CD4-positive, alpha-beta T cell (primary cell): ENCODE results near the gene DNAJC4. TPM values are rescaled to one million over a fixed set of nuclear protein-coding genes. Genes with fewer than 3 reads are reported as not detected.
A peak's percentile ranks its signal among the peaks of the same experiment; 100 is the strongest.

Experiments
- ATAC-seq: fragments of 200-7000 bp; cut with Tn5 transposase; one replicate; pipeline ENCODE4 v1.10.0; 2022; ENCODE audit warnings: mild to moderate bottlenecking; ENCODE audit not compliant: poor library complexity
- CTCF ChIA-PET: fragments of 350-600 bp; sonication (Branson Sonifier 250); formaldehyde crosslinking; loops from one replicate; lab custom pipeline; 2021; ENCODE audit warnings: antibody characterized with exemption, inconsistent platforms; lab: Charles Lee
- POLR2A ChIA-PET: fragments of 350-600 bp; sonication (Branson Sonifier 250); formaldehyde crosslinking; loops from one replicate; lab custom pipeline; 2021; ENCODE audit warnings: antibody characterized with exemption, inconsistent platforms; lab: Charles Lee
- DNase-seq, 14 experiments: peaks; one replicate each; pipeline ENCODE4 v3.0.0-alpha.2; 2013 to 2020; ENCODE audit warnings: mixed read lengths in 2 of 14
- H3K27ac ChIP-seq, 2 donors: one replicate each; pipeline versions ENCODE4 v1.5.1 to v1.7.0; 2013; ENCODE audit warnings: low read length in 2 of 2, low read depth in 1 of 2, mild to moderate bottlenecking in 1 of 2
- H3K27me3 ChIP-seq, 2 experiments: 1 replicate in 1 of 2; 2 replicates in 1 of 2; pipeline versions ENCODE4 v1.6.1 to v1.7.0; 2013; ENCODE audit warnings: low read length in 2 of 2, control low read depth in 1 of 2, mild to moderate bottlenecking in 1 of 2, moderate library complexity in 1 of 2; ENCODE audit not compliant: insufficient read depth in 2 of 2, control insufficient read depth in 1 of 2
- H3K36me3 ChIP-seq: one replicate; pipeline ENCODE4 v1.6.1; 2013; ENCODE audit warnings: low read length, control low read depth; ENCODE audit not compliant: insufficient read depth
- H3K4me1 ChIP-seq: one replicate; pipeline ENCODE4 v1.6.1; 2013; ENCODE audit warnings: low read length, control low read depth; ENCODE audit not compliant: insufficient read depth
- H3K4me3 ChIP-seq: one replicate; pipeline ENCODE4 v1.5.1; 2013; ENCODE audit warnings: mild to moderate bottlenecking, low read length, moderate library complexity
- H3K9me3 ChIP-seq, 2 experiments: 1 replicate in 1 of 2; 2 replicates in 1 of 2; pipeline versions ENCODE4 v1.6.1 to v1.7.0; 2013; ENCODE audit warnings: low read length in 2 of 2, mild to moderate bottlenecking in 2 of 2, control low read depth in 1 of 2, moderate library complexity in 1 of 2; ENCODE audit not compliant: control insufficient read depth in 1 of 2, insufficient read depth in 1 of 2
- H3K27ac Mint-ChIP-seq: one replicate; pipeline ENCODE4 v1.8.0; 2020; ENCODE audit warnings: mixed read lengths
- H3K27me3 Mint-ChIP-seq: one replicate; pipeline ENCODE4 v1.8.0; 2021; ENCODE audit warnings: mixed read lengths
- H3K36me3 Mint-ChIP-seq: one replicate; pipeline ENCODE4 v1.8.0; 2021; ENCODE audit warnings: low read depth, mixed read lengths
- H3K4me1 Mint-ChIP-seq: one replicate; pipeline ENCODE4 v1.8.0; 2021; ENCODE audit warnings: low read depth, mixed read lengths
- H3K4me3 Mint-ChIP-seq: one replicate; pipeline ENCODE4 v1.8.0; 2020; ENCODE audit warnings: mild to moderate bottlenecking, mixed read lengths
- H3K9me3 Mint-ChIP-seq: one replicate; pipeline ENCODE4 v1.8.0; 2020; ENCODE audit warnings: mixed read lengths
- intact Hi-C, 2 experiments: fragments of 100-400 bp; cut with DNase I in 1 of 2; cut with micrococcal nuclease in 1 of 2; formaldehyde crosslinking; loops; one replicate each; pipeline versions ENCODE4 v1.15.1 to v1.9.0; 2023 to 2025; cut with DNase I, micrococcal nuclease
- total RNA-seq, 174 experiments: library from RNA in 2 of 174; stranded (reverse) in 2 of 174; gene quantifications; one replicate each; pipeline ENCODE4 v1.2.3 and lab custom pipeline; 2021 to 2026
- TF ChIP-seq, protein P1 (sequence below): fragments of 200-600 bp; IDR thresholded peaks from one replicate; pipeline ENCODE4 v1.8.0; 2022; ENCODE audit warnings: antibody characterized with exemption, mild to moderate bottlenecking

DNAJC4 gene
- total RNA-seq, 2 experiments from 2014 or later: 35.9 to 37.9 TPM

DNA sequence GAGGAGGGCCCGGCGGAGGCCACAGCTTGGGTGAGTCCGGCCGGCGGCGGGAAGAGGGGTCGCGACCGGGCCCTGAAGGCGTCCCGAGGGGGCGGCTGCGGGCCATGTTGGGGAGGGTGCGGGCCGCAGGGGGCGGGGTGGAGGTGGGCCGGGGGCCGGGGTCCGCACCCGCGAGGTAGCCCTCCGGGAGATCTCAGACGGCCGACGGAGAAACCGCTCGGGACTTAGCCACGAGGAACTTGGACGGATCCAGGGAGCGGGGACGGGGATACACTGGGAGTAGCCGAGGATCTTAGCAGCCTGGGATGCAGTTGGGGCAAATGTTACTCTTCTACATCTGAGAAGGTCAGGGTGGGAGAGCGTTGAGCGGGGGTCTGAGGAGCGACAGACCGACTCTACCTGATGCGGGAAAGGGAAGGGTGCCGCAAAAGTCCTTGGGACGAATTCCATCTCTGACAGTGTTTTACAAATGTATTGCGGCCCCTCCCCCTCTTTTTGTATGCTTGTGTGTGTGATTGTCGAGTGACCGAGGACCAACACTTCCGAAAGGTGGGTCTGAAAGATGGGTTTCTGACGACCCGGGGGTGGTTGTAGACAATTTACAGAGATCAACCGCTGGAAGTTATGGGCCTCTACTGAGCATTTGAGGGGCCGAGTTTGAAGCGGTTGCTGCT is 43.7 kb upstream of the DNAJC4 start:
- no peaks in the 10 kb centered on the region for H3K9me3 Mint-ChIP-seq
- ATAC-seq: no peak
- Histone ChIP-seq H3K9me3 (no peaks in the 10 kb centered on the region), H3K27me3 (no peaks in the 10 kb centered on the region), H3K4me3 (no peak overlapping the region), H3K4me1 (peaks cover 43% of the 10 kb centered on the region), H3K36me3 (peaks cover 10% of the 10 kb centered on the region), H3K27ac (no peak overlapping the region)
- intact Hi-C loops: loop anchor here (1.0 to 5.0 kb wide), 7 partner anchors 18 to 131 kb away; partner anchors contain the start of genes CATSPERZ (in 1 of the 2), DNAJC4 (in 1 of the 2), NUDT22 (in 1 of the 2) and PLCB3 (in 1 of the 2)
- H3K27ac Mint-ChIP-seq: no peak overlapping the region
- DNase-seq: peak in 9 of 14 experiments; percentile 17 to 65 (median 35)
- no peaks in the 10 kb centered on the region for H3K27me3 Mint-ChIP-seq
- CTCF ChIA-PET: interaction anchor here (0.9 to 4.1 kb wide), 13 partner anchors 15 to 145 kb away, joined by 3 to 47 read pairs (median 4); partner anchors contain the start of genes ESRRA, FERMT3, NUDT22 and PPP1R14B
- peaks cover 39% of the 10 kb centered on the region for H3K4me1 Mint-ChIP-seq
- H3K4me3 Mint-ChIP-seq: no peak overlapping the region
- TF ChIP-seq, protein P1, sequence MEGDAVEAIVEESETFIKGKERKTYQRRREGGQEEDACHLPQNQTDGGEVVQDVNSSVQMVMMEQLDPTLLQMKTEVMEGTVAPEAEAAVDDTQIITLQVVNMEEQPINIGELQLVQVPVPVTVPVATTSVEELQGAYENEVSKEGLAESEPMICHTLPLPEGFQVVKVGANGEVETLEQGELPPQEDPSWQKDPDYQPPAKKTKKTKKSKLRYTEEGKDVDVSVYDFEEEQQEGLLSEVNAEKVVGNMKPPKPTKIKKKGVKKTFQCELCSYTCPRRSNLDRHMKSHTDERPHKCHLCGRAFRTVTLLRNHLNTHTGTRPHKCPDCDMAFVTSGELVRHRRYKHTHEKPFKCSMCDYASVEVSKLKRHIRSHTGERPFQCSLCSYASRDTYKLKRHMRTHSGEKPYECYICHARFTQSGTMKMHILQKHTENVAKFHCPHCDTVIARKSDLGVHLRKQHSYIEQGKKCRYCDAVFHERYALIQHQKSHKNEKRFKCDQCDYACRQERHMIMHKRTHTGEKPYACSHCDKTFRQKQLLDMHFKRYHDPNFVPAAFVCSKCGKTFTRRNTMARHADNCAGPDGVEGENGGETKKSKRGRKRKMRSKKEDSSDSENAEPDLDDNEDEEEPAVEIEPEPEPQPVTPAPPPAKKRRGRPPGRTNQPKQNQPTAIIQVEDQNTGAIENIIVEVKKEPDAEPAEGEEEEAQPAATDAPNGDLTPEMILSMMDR: no peak
- peaks cover 16% of the 10 kb centered on the region for H3K36me3 Mint-ChIP-seq
- POLR2A ChIA-PET: interaction anchor here (0.6 to 5.1 kb wide), 27 partner anchors 11 to 1487 kb away, joined by 3 to 88 read pairs (median 5); partner anchors contain the start of genes BAD, CCDC88B, DNAJC4 and ESRRA

DNA sequence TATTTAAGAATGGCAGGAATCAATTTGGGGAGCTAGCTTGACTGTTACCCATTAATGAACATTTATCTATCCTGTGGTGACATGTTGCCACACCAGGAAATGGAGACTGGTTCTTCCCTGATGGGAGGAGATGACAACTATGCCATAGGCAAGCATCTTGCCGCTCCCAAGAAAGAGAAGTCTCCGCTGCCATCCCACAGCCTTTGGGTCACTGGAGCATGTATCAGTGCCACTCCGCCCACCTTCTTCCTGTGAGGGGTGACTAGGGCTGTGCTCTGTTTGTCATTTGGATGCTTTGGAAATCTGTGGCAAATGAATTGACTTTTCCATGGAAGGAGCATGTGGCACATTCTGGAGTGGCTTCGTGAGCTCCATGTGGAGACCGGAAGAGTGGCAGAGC is 37.9 kb upstream of the DNAJC4 start:
- TF ChIP-seq, protein P1: no peak
- Histone ChIP-seq H3K9me3 (no peaks in the 10 kb centered on the region), H3K4me1 (peaks cover 30% of the 10 kb centered on the region), H3K4me3 (no peak overlapping the region), H3K27me3 (no peaks in the 10 kb centered on the region), H3K27ac (no peak overlapping the region), H3K36me3 (peaks cover 63% of the 10 kb centered on the region)
- intact Hi-C loops: no loop called here
- peaks cover 60% of the 10 kb centered on the region for H3K36me3 Mint-ChIP-seq
- no peak for ATAC-seq
- H3K4me1 Mint-ChIP-seq: peaks cover 25% of the 10 kb centered on the region
- DNase-seq: no peak
- CTCF ChIA-PET: interaction anchor here (1.0 kb wide), 1 partner anchor 14 kb away, joined by 3 read pairs; the partner anchor contains the start of gene FERMT3
- no peaks in the 10 kb centered on the region for H3K9me3 Mint-ChIP-seq
- H3K27ac Mint-ChIP-seq: no peak overlapping the region
- POLR2A ChIA-PET: interaction anchor here (1.7 kb wide), 1 partner anchor 12 kb away, joined by 4 read pairs; no protein-coding TSS in a partner anchor
- H3K4me3 Mint-ChIP-seq: no peak overlapping the region
- no peaks in the 10 kb centered on the region for H3K27me3 Mint-ChIP-seq

DNA sequence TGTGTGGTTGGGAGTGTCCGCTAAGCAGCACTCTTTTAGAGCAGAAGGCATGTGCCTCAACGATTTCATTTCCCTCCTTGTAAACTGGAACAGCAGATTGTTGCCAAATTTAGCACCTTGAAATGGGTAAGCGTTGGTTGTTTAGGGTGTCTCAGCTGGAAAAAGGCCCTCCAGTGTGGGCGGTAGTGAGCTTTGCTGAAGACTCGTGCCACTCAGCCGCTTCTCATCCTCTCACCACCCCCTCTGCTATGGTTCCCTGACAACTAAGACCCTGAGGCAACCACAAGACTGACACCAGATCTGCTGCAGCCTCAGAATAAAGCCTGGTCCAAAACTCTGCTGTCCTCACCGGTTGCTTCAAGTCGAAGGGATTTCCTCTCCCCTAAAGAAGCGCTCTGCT is 33.7 kb upstream of the DNAJC4 start:
- Mint-ChIP-seq H3K27me3 (no peaks in the 10 kb centered on the region), H3K9me3 (no peaks in the 10 kb centered on the region), H3K27ac (no peak overlapping the region), H3K36me3 (peaks cover 86% of the 10 kb centered on the region), H3K4me3 (no peak overlapping the region), H3K4me1 (peaks cover 10% of the 10 kb centered on the region)
- H3K36me3 ChIP-seq: peaks cover 87% of the 10 kb centered on the region
- CTCF ChIA-PET: interaction anchor here (1.2 kb wide), 1 partner anchor 55 kb away, joined by 4 read pairs; no protein-coding TSS in a partner anchor
- no peak overlapping the region for H3K4me3 ChIP-seq
- H3K27ac ChIP-seq: no peak overlapping the region
- no peaks in the 10 kb centered on the region for H3K9me3 ChIP-seq
- TF ChIP-seq, protein P1: no peak
- H3K4me1 ChIP-seq: peaks cover 10% of the 10 kb centered on the region
- intact Hi-C loops: no loop called here
- H3K27me3 ChIP-seq: no peaks in the 10 kb centered on the region
- POLR2A ChIA-PET: no interaction called here
- ATAC-seq (no peak), DNase-seq (no peak)
